HFF-Myc (cell line): ENCODE results near the gene PIEZO2.

Experiments used
- DNase-seq: peaks from one replicate; pipeline ENCODE4 v3.0.0-alpha.2; 2011; ENCODE audit warnings: low read depth; ENCODE audit errors: extremely low read depth
- H3K4me3 ChIP-seq: replicated peaks from 2 replicates; pipeline ENCODE4 v1.5.1; 2011; ENCODE audit warnings: low read depth, mild to moderate bottlenecking, control low read depth, low read length
- CTCF ChIP-seq: IDR thresholded peaks from 2 replicates; pipeline ENCODE4 v1.5.1; 2012; ENCODE audit warnings: mild to moderate bottlenecking, low read depth, low read length, control low read depth; ENCODE audit errors: missing control alignments

PIEZO2 gene

GRCh38 chr18:11035376-11035775 is 114.0 kb downstream of the PIEZO2 start:
- no peak overlapping the region for H3K4me3 ChIP-seq
- DNase-seq, result no peak
- no peak for TF ChIP-seq CTCF

- no peak overlapping the region for H3K4me3 ChIP-seq
- DNase-seq, result no peak
- no peak for TF ChIP-seq CTCF
Observed at GRCh38 chr18:11034884-11035283, 114.5 kb downstream of the PIEZO2 start.

GRCh38 chr18:11033503-11033902 is 115.9 kb downstream of the PIEZO2 start:
- no peak overlapping the region for H3K4me3 ChIP-seq
- no peak for DNase-seq
- TF ChIP-seq CTCF, result no peak

- TF ChIP-seq CTCF, result no peak
- no peak for DNase-seq
- no peak overlapping the region for H3K4me3 ChIP-seq
Observed at GRCh38 chr18:11031966-11032365, 117.4 kb downstream of the PIEZO2 start.

GRCh38 chr18:11029021-11029420 is 120.3 kb downstream of the PIEZO2 start:
- DNase-seq, result no peak
- no peak overlapping the region for H3K4me3 ChIP-seq
- no peak for TF ChIP-seq CTCF

GRCh38 chr18:11027862-11028261 is 121.5 kb downstream of the PIEZO2 start:
- no peak for DNase-seq
- no peak overlapping the region for H3K4me3 ChIP-seq
- TF ChIP-seq CTCF, result no peak

GRCh38 chr18:11025671-11026070 is 123.7 kb downstream of the PIEZO2 start:
- no peak for DNase-seq
- TF ChIP-seq CTCF, result no peak
- H3K4me3 ChIP-seq, result no peak overlapping the region
